Aorta (tissue), 5 donors: ENCODE data around the gene CNIH1. TPM values are rescaled to one million over a fixed set of nuclear protein-coding genes. Genes with fewer than 3 reads are reported as not detected.
"Not testable (repeated sequence)": the region's sequence is repeated elsewhere in the genome, so short reads cannot be mapped to it uniquely, and the experiment has no call there.

ENCODE experiments used
- ATAC-seq: fragments of 200-7000 bp; cut with Tn5 transposase; one replicate; pipeline ENCODE4 v1.9.1; 2022; ENCODE audit warnings: moderate library complexity; ENCODE audit not compliant: low FRiP score
- DNase-seq, 2 donors: peaks; one replicate each; pipeline ENCODE4 v3.0.0-alpha.2; 2020
- H3K27ac ChIP-seq, 2 donors: one replicate each; pipeline ENCODE4 v1.5.1; 2013; ENCODE audit warnings: low read length in 2 of 2, mild to moderate bottlenecking in 2 of 2, moderate library complexity in 2 of 2, control low read depth in 1 of 2, inconsistent platforms in 1 of 2, low read depth in 1 of 2
- H3K27me3 ChIP-seq, 2 donors: one replicate each; pipeline ENCODE4 v1.6.1; 2013; ENCODE audit warnings: control low read depth in 1 of 2, low read length in 1 of 2, mild to moderate bottlenecking in 1 of 2, moderate library complexity in 1 of 2; ENCODE audit not compliant: insufficient read depth in 2 of 2, control insufficient read depth in 1 of 2
- H3K36me3 ChIP-seq, 2 donors: one replicate each; pipeline ENCODE4 v1.6.1; 2013; ENCODE audit warnings: control low read depth in 1 of 2, low read length in 1 of 2, mild to moderate bottlenecking in 1 of 2; ENCODE audit not compliant: insufficient read depth in 2 of 2, control insufficient read depth in 1 of 2
- H3K4me1 ChIP-seq, 2 donors: one replicate each; pipeline ENCODE4 v1.6.1; 2013; ENCODE audit warnings: low read length in 2 of 2, control low read depth in 1 of 2, mild to moderate bottlenecking in 1 of 2, moderate library complexity in 1 of 2; ENCODE audit not compliant: insufficient read depth in 2 of 2, control insufficient read depth in 1 of 2
- H3K4me3 ChIP-seq, 2 donors: one replicate each; pipeline ENCODE4 v1.5.1; 2013; ENCODE audit warnings: low read length in 2 of 2, control low read depth in 1 of 2, mild to moderate bottlenecking in 1 of 2
- H3K9me3 ChIP-seq: one replicate; pipeline ENCODE4 v1.6.1; 2013; ENCODE audit warnings: mild to moderate bottlenecking, low read length; ENCODE audit not compliant: control insufficient read depth
- WGBS, 2 donors: extraction: QIAGEN DNeasy Blood & Tissue Kit; methylation state at CpG; one replicate each; pipeline ENCODE4 v1.1.7; 2013; 5-methylcytosine and 5-hydroxymethylcytosine counted together
- intact Hi-C, 2 donors: fragments of 100-400 bp; cut with DNase I; formaldehyde crosslinking; loops; one replicate each; pipeline versions ENCODE4 v1.14.2 to v1.15.0; 2022
- polyA plus RNA-seq, 2 donors: library from polyadenylated mRNA; stranded (reverse); fragments of 200-250 nt; gene quantifications; one replicate each; pipeline ENCODE4 v1.2.3, GENCODE V29; 2013
- total RNA-seq, 2 donors: library from RNA; stranded (reverse); fragmentation: NEBNext Ultra II Directional; extraction: Animal tissue kit (Norgen Biotek cat#: 25700); gene quantifications; one replicate each; pipeline ENCODE4 v1.2.1, GENCODE V29; 2021
- donor health status: healthy with polysubstance abuse.
- donor health status: Bipolar disorder and iron deficiency.
- donor health status: DM: no; HTN: no; CAD: no.
- donor health status: DM: no; HTN: no; CAD: no.
- donor health status: DM: yes; HTN: yes; CAD: no.

The CNIH1 gene
- total and polyA plus RNA-seq, 4 donors, result 83.3 to 92.3 (median 88.8) TPM

GRCh38 chr14:54457609-54457996, 16.4 kb upstream of the CNIH1 start:
- 2 to 4% methylated on average over 3 of the region's 3 CpGs for WGBS, 2 donors
- no peaks in the 10 kb centered on the region for H3K4me1 ChIP-seq
- H3K4me3 ChIP-seq, result no peak overlapping the region
- no peaks in the 10 kb centered on the region for H3K36me3 ChIP-seq
- no peaks in the 10 kb centered on the region for H3K27me3 ChIP-seq
- no peak overlapping the region for H3K27ac ChIP-seq
- no peaks in the 10 kb centered on the region for H3K9me3 ChIP-seq
- no peak for ATAC-seq
- intact Hi-C loops, result no loop called here
- DNase-seq, result no peak

GRCh38 chr14:54456820-54457608, 15.8 kb upstream of the CNIH1 start:
- H3K4me1 ChIP-seq, H3K9me3 ChIP-seq, H3K4me3 ChIP-seq, DNase-seq, H3K36me3 ChIP-seq, H3K27ac ChIP-seq, ATAC-seq, intact Hi-C loops, H3K27me3 ChIP-seq: not testable (repeated sequence)
- 88 to 90% methylated on average over 1 of the region's 1 CpG for WGBS, 2 donors

- Histone ChIP-seq H3K36me3 (no peaks in the 10 kb centered on the region), H3K4me1 (no peaks in the 10 kb centered on the region), H3K27ac (no peak overlapping the region), H3K4me3 (no peak overlapping the region), H3K9me3 (no peaks in the 10 kb centered on the region), H3K27me3 (no peaks in the 10 kb centered on the region)
- ATAC-seq (no peak), DNase-seq (no peak)
- 88 to 91% methylated on average over 1 of the region's 1 CpG for WGBS, 2 donors
- intact Hi-C loops, result no loop called here
Observed at GRCh38 chr14:54455363-54455762, 14.2 kb upstream of the CNIH1 start.

GRCh38 chr14:54453990-54454389, 12.8 kb upstream of the CNIH1 start:
- H3K4me1 ChIP-seq, H3K4me3 ChIP-seq, H3K36me3 ChIP-seq, DNase-seq, intact Hi-C loops, ATAC-seq, H3K27me3 ChIP-seq, H3K27ac ChIP-seq, H3K9me3 ChIP-seq: not testable (repeated sequence)
- WGBS, 2 donors, result 90 to 93% methylated on average over 5 of the region's 5 CpGs

- H3K9me3 ChIP-seq, result no peaks in the 10 kb centered on the region
- intact Hi-C loops, result no loop called here
- 98 to 99% methylated on average over 3 of the region's 3 CpGs for WGBS, 2 donors
Observed at GRCh38 chr14:54453252-54453651, 12.1 kb upstream of the CNIH1 start.

GRCh38 chr14:54451961-54452360, 10.8 kb upstream of the CNIH1 start:
- no peak overlapping the region for H3K27ac ChIP-seq
- no peaks in the 10 kb centered on the region for H3K27me3 ChIP-seq
- WGBS, 2 donors, result 94 to 95% methylated on average over 3 of the region's 3 CpGs
- intact Hi-C loops, result no loop called here
- H3K36me3 ChIP-seq, result no peaks in the 10 kb centered on the region
- H3K9me3 ChIP-seq, result no peaks in the 10 kb centered on the region
- no peak overlapping the region for H3K4me3 ChIP-seq
- H3K4me1 ChIP-seq, result no peaks in the 10 kb centered on the region
- DNase-seq (no peak), ATAC-seq (no peak)

More at GRCh38 chr14:54453252-54453651, 12.1 kb upstream of the CNIH1 start:
- Histone ChIP-seq H3K27me3 (no peaks in the 10 kb centered on the region), H3K36me3 (no peaks in the 10 kb centered on the region), H3K4me1 (no peaks in the 10 kb centered on the region), H3K27ac (no peak overlapping the region), H3K4me3 (no peak overlapping the region)
- no peak for DNase-seq
- no peak for ATAC-seq

- no peak overlapping the region for H3K4me3 ChIP-seq
- intact Hi-C loops, result no loop called here
- 94% methylated on average over 7 of the region's 7 CpGs for WGBS, 2 donors
- ATAC-seq (no peak), DNase-seq (no peak)
- H3K27ac ChIP-seq, result no peak overlapping the region
- H3K9me3 ChIP-seq, result no peaks in the 10 kb centered on the region
- H3K4me1 ChIP-seq, result no peaks in the 10 kb centered on the region
- H3K36me3 ChIP-seq, result no peaks in the 10 kb centered on the region
- H3K27me3 ChIP-seq, result no peaks in the 10 kb centered on the region
Observed at GRCh38 chr14:54451121-54451601, 10.0 kb upstream of the CNIH1 start.

GRCh38 chr14:54450535-54450934, 9.4 kb upstream of the CNIH1 start:
- Histone ChIP-seq H3K4me3 (no peak overlapping the region), H3K27me3 (no peaks in the 10 kb centered on the region), H3K27ac (no peak overlapping the region), H3K9me3 (no peaks in the 10 kb centered on the region), H3K36me3 (no peaks in the 10 kb centered on the region), H3K4me1 (no peaks in the 10 kb centered on the region)
- DNase-seq, result no peak
- no peak for ATAC-seq
- WGBS, 2 donors, result 68 to 74% methylated on average over 3 of the region's 3 CpGs
- intact Hi-C loops, result no loop called here

- ATAC-seq, result no peak
- H3K9me3 ChIP-seq, result no peaks in the 10 kb centered on the region
- 93 to 95% methylated on average over 8 of the region's 8 CpGs for WGBS, 2 donors
- no peaks in the 10 kb centered on the region for H3K36me3 ChIP-seq
- DNase-seq, result no peak
- no peak overlapping the region for H3K27ac ChIP-seq
- H3K4me3 ChIP-seq, result no peak overlapping the region
- H3K4me1 ChIP-seq, result no peaks in the 10 kb centered on the region
- intact Hi-C loops, result no loop called here
- no peaks in the 10 kb centered on the region for H3K27me3 ChIP-seq
Observed at GRCh38 chr14:54447231-54447692, 6.1 kb upstream of the CNIH1 start.
